Trophoblast cell (in vitro differentiated cells and primary cell): ENCODE measurements around the gene GNRHR.

Experiments used
- DNase-seq, 2 donors: peaks; one replicate each; pipeline ENCODE4 v3.0.0-alpha.2; 2016
- H2AFZ ChIP-seq: 2 replicates; pipeline ENCODE4 v1.6.1; 2013; ENCODE audit warnings: low read length, moderate library complexity, mild to moderate bottlenecking; ENCODE audit not compliant: insufficient read depth, poor library complexity
- H2AK5ac ChIP-seq: 2 replicates; pipeline ENCODE4 v1.6.1; 2013; ENCODE audit warnings: mild to moderate bottlenecking, low read length
- H2BK120ac ChIP-seq: 2 replicates; pipeline ENCODE4 v1.6.1; 2013; ENCODE audit warnings: low read length, mild to moderate bottlenecking, moderate library complexity; ENCODE audit not compliant: insufficient read depth, poor library complexity
- H2BK12ac ChIP-seq: 2 replicates; pipeline ENCODE4 v1.6.1; 2013; ENCODE audit warnings: mild to moderate bottlenecking, low read length, moderate library complexity
- H2BK5ac ChIP-seq: 2 replicates; pipeline ENCODE4 v1.6.1; 2013; ENCODE audit warnings: low read length, low read depth, moderate library complexity, mild to moderate bottlenecking; ENCODE audit not compliant: poor library complexity
- H3K14ac ChIP-seq: 2 replicates; pipeline ENCODE4 v1.6.1; 2013; ENCODE audit warnings: mild to moderate bottlenecking, low read length
- H3K18ac ChIP-seq: 2 replicates; pipeline ENCODE4 v1.6.1; 2013; ENCODE audit warnings: mild to moderate bottlenecking, low read length
- H3K23ac ChIP-seq: 2 replicates; pipeline ENCODE4 v1.6.1; 2013; ENCODE audit warnings: low read length
- H3K27ac ChIP-seq: 2 replicates; pipeline ENCODE4 v1.5.1; 2013; ENCODE audit warnings: low read depth, mild to moderate bottlenecking, inconsistent platforms, low read length, moderate library complexity
- H3K27me3 ChIP-seq: 2 replicates; pipeline ENCODE4 v1.6.1; 2013; ENCODE audit warnings: inconsistent platforms, mild to moderate bottlenecking, low read length, moderate library complexity; ENCODE audit not compliant: insufficient read depth
- H3K36me3 ChIP-seq, 2 experiments: 1 replicate in 1 of 2; 2 replicates in 1 of 2; pipeline ENCODE4 v1.6.1; 2013; ENCODE audit warnings: low read length in 2 of 2, mild to moderate bottlenecking in 2 of 2, moderate library complexity in 1 of 2; ENCODE audit not compliant: insufficient read depth in 2 of 2, control insufficient read depth in 1 of 2
- H3K4ac ChIP-seq: 2 replicates; pipeline ENCODE4 v1.6.1; 2013; ENCODE audit warnings: low read depth, mild to moderate bottlenecking, low read length, moderate library complexity
- H3K4me1 ChIP-seq, 2 experiments: 1 replicate in 1 of 2; 2 replicates in 1 of 2; pipeline ENCODE4 v1.6.1; 2013; ENCODE audit warnings: low read length in 2 of 2, mild to moderate bottlenecking in 2 of 2, moderate library complexity in 1 of 2; ENCODE audit not compliant: insufficient read depth in 2 of 2, control insufficient read depth in 1 of 2
- H3K4me2 ChIP-seq: 2 replicates; pipeline ENCODE4 v1.6.1; 2013; ENCODE audit warnings: inconsistent platforms, mild to moderate bottlenecking, low read length, moderate library complexity
- H3K4me3 ChIP-seq: 2 replicates; pipeline ENCODE4 v1.5.1; 2013; ENCODE audit warnings: mild to moderate bottlenecking, low read depth, low read length, inconsistent platforms
- H3K79me1 ChIP-seq: one replicate; pipeline ENCODE4 v1.6.1; 2013; ENCODE audit warnings: low read length
- H3K79me2 ChIP-seq: 2 replicates; pipeline ENCODE4 v1.6.1; 2013; ENCODE audit warnings: low read length, mild to moderate bottlenecking; ENCODE audit not compliant: control insufficient read depth, insufficient read depth, poor library complexity
- H3K9ac ChIP-seq: 2 replicates; pipeline ENCODE4 v1.6.1; 2013; ENCODE audit warnings: mild to moderate bottlenecking, low read length
- H3K9me3 ChIP-seq: 2 replicates; pipeline ENCODE4 v1.6.1; 2013; ENCODE audit warnings: low read depth, mild to moderate bottlenecking, control low read depth, inconsistent platforms, low read length; ENCODE audit not compliant: insufficient read depth
- H4K12ac ChIP-seq: 2 replicates; pipeline ENCODE4 v1.6.1; 2013; ENCODE audit warnings: low read depth, mild to moderate bottlenecking, low read length, moderate library complexity
- H4K8ac ChIP-seq: 2 replicates; pipeline ENCODE4 v1.6.1; 2013; ENCODE audit warnings: low read depth, mild to moderate bottlenecking, low read length, moderate library complexity
- H4K91ac ChIP-seq: one replicate; pipeline ENCODE4 v1.6.1; 2013; ENCODE audit warnings: low read depth, mild to moderate bottlenecking, low read length, moderate library complexity
- WGBS: extraction: QIAGEN DNeasy Blood & Tissue Kit; methylation state at CpG from one replicate; pipeline ENCODE4 v1.1.7; 2013; ENCODE audit warnings: missing lambda C conversion rate; ENCODE audit not compliant: insufficient read length, insufficient coverage; ENCODE audit errors: extremely low coverage; 5-methylcytosine and 5-hydroxymethylcytosine counted together

The GNRHR gene

GRCh38 chr4:67755974-67756373 lies 1.8 kb upstream of the GNRHR start:
- Histone ChIP-seq H2BK12ac (no peak overlapping the region), H4K91ac (no peak overlapping the region), H3K79me2 (no peaks in the 10 kb centered on the region), H2BK5ac (no peak overlapping the region), H3K27me3 (no peaks in the 10 kb centered on the region), H2AFZ (no peak overlapping the region), H3K27ac (no peak overlapping the region), H3K18ac (no peak overlapping the region), H3K14ac (no peak overlapping the region), H2BK120ac (no peak overlapping the region), H4K12ac (no peak overlapping the region), H3K9ac (no peak overlapping the region), H3K4ac (no peak overlapping the region), H3K4me2 (no peak overlapping the region), H4K8ac (no peak overlapping the region), H3K36me3 (no peaks in the 10 kb centered on the region), H3K79me1 (no peaks in the 10 kb centered on the region), H2AK5ac (no peak overlapping the region), H3K4me1 (no peaks in the 10 kb centered on the region), H3K23ac (no peak overlapping the region), H3K4me3 (no peak overlapping the region), H3K9me3 (no peaks in the 10 kb centered on the region)
- WGBS: no CpG with 5 or more reads among the region's 1 CpG
- no peak for DNase-seq

DNA sequence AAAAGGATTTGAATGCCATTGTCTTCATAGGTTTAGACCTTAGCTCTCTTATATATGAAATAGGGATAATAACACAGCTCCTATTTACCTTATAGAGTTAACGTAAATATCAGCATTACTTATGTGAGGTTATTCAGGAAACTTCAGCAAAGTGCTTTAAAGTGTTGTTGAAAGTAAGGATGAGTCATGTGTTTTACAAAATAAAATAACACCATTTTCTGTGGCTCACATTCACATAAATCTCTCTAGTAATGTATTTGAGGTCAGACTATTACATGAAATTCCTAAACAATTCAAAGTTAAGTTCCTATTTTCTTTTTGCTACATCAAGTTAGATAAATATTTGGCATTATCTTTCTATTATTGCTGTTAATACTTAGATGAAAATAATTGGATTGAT lies 2.9 kb downstream of the GNRHR start:
- Histone ChIP-seq H3K9me3 (no peaks in the 10 kb centered on the region), H2BK12ac (no peak overlapping the region), H3K36me3 (no peaks in the 10 kb centered on the region), H3K79me1 (no peaks in the 10 kb centered on the region), H3K4ac (no peak overlapping the region), H3K14ac (no peak overlapping the region), H3K4me2 (no peak overlapping the region), H3K4me3 (no peak overlapping the region), H3K4me1 (no peaks in the 10 kb centered on the region), H2AK5ac (no peak overlapping the region), H3K27me3 (no peaks in the 10 kb centered on the region), H3K9ac (no peak overlapping the region), H4K12ac (no peak overlapping the region), H3K79me2 (no peaks in the 10 kb centered on the region), H3K18ac (no peak overlapping the region), H2BK120ac (no peak overlapping the region), H2BK5ac (no peak overlapping the region), H2AFZ (no peak overlapping the region), H4K8ac (no peak overlapping the region), H3K23ac (no peak overlapping the region), H4K91ac (no peak overlapping the region), H3K27ac (no peak overlapping the region)
- WGBS: no CpG with 5 or more reads among the region's 1 CpG
- DNase-seq: no peak

- no peak overlapping the region for H3K4me3 ChIP-seq
- no peak overlapping the region for H3K23ac ChIP-seq
- no peak overlapping the region for H4K12ac ChIP-seq
- H3K79me2 ChIP-seq: no peaks in the 10 kb centered on the region
- no CpG with 5 or more reads among the region's 4 CpGs for WGBS
- no peak overlapping the region for H3K4me2 ChIP-seq
- H4K8ac ChIP-seq: no peak overlapping the region
- H2AK5ac ChIP-seq: no peak overlapping the region
- H2BK12ac ChIP-seq: no peak overlapping the region
- no peak overlapping the region for H3K27ac ChIP-seq
- no peak overlapping the region for H3K9ac ChIP-seq
- no peak overlapping the region for H3K14ac ChIP-seq
- no peaks in the 10 kb centered on the region for H3K4me1 ChIP-seq
- no peak overlapping the region for H2AFZ ChIP-seq
- no peak overlapping the region for H2BK5ac ChIP-seq
- H3K79me1 ChIP-seq: no peaks in the 10 kb centered on the region
- no peak overlapping the region for H2BK120ac ChIP-seq
- H3K18ac ChIP-seq: no peak overlapping the region
- H3K36me3 ChIP-seq: no peaks in the 10 kb centered on the region
- H4K91ac ChIP-seq: no peak overlapping the region
- H3K27me3 ChIP-seq: no peaks in the 10 kb centered on the region
- no peaks in the 10 kb centered on the region for H3K9me3 ChIP-seq
- no peak for DNase-seq
- no peak overlapping the region for H3K4ac ChIP-seq
Observed at GRCh38 chr4:67750691-67751090, 3.5 kb downstream of the GNRHR start.

DNA sequence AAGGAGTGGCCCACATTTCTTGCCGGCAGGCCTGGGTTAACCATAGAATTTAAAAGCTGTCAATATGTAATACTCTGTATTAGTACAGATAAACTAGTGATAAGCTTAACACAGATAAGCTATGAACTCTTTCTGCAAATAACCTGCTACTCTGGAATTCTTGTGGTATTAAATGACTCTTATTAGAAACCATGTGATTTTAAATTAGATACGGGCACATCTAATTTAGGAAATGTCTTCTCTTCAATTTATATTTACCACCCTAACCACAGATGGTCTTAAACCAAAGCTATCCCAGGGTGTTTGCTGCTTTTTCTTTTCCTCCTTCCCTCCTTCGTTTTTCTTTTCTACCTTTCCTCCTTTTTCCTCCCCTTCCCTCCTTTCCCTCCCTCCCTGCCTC lies 4.9 kb downstream of the GNRHR start:
- Histone ChIP-seq H3K27ac (no peak overlapping the region), H3K4me2 (no peak overlapping the region), H2AK5ac (no peak overlapping the region), H2BK120ac (no peak overlapping the region), H3K23ac (no peak overlapping the region), H2AFZ (no peak overlapping the region), H3K18ac (no peak overlapping the region), H3K9me3 (no peaks in the 10 kb centered on the region), H3K9ac (no peak overlapping the region), H3K4me3 (no peak overlapping the region), H3K4me1 (no peaks in the 10 kb centered on the region), H2BK5ac (no peak overlapping the region), H3K27me3 (no peaks in the 10 kb centered on the region), H2BK12ac (no peak overlapping the region), H4K12ac (no peak overlapping the region), H3K4ac (no peak overlapping the region), H3K79me2 (no peaks in the 10 kb centered on the region), H4K91ac (no peak overlapping the region), H4K8ac (no peak overlapping the region), H3K36me3 (no peaks in the 10 kb centered on the region), H3K14ac (no peak overlapping the region), H3K79me1 (no peaks in the 10 kb centered on the region)
- WGBS: no CpG with 5 or more reads among the region's 3 CpGs
- DNase-seq: no peak
